Adrenal gland (tissue), 5 donors: ENCODE measurements around the gene SPARC.

Experiments used
- POLR2A ChIP-seq, 2 donors: fragments of 450-650 bp; IDR thresholded peaks; one replicate each; pipeline ENCODE4 v1.6.1; 2017; ENCODE audit warnings: antibody characterized with exemption in 2 of 2, mild to moderate bottlenecking in 2 of 2, moderate library complexity in 1 of 2
- TF ChIP-seq, protein P1 (sequence below), 6 experiments: fragments of 450-650 bp in 4 of 6; fragments of 200-600 bp in 2 of 6; sonication (generic) in 1 of 6; IDR thresholded peaks; 1 replicate in 5 of 6; 2 replicates in 1 of 6; pipeline versions ENCODE4 v1.5.1 to v1.8.0; 2016 to 2021; ENCODE audit warnings: antibody characterized with exemption in 6 of 6, mild to moderate bottlenecking in 2 of 6, moderate library complexity in 1 of 6
- donor health status: DM: no; HTN: no; CAD: no.

DNA sequence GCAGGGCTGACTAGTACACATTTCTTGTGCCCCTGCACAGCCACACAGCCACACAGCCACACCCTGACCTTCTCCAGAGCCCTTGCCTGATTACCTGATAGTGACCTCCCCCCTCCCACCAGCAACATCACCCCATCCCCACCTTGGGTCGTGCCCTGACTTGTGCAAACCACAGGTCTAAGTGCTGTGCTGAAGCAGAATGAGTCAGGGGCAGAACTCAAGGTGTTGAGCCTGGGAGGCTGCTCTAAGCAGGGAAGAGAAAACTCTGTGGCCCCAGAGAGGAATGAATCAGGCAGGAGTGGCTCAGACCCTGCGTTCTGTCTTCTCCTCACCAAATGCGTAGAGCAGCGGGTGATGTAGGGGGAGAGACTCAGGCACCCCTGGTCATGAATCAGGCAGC is 71.3 kb downstream of the SPARC start:
- TF ChIP-seq POLR2A (IDR thresholded peaks at IDR 0.05), result no peak
- TF ChIP-seq, protein P1, sequence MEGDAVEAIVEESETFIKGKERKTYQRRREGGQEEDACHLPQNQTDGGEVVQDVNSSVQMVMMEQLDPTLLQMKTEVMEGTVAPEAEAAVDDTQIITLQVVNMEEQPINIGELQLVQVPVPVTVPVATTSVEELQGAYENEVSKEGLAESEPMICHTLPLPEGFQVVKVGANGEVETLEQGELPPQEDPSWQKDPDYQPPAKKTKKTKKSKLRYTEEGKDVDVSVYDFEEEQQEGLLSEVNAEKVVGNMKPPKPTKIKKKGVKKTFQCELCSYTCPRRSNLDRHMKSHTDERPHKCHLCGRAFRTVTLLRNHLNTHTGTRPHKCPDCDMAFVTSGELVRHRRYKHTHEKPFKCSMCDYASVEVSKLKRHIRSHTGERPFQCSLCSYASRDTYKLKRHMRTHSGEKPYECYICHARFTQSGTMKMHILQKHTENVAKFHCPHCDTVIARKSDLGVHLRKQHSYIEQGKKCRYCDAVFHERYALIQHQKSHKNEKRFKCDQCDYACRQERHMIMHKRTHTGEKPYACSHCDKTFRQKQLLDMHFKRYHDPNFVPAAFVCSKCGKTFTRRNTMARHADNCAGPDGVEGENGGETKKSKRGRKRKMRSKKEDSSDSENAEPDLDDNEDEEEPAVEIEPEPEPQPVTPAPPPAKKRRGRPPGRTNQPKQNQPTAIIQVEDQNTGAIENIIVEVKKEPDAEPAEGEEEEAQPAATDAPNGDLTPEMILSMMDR (IDR thresholded peaks at IDR 0.05), result no peak
